GM18873 (cell line): ENCODE data around the gene KCNG4.

Experiments used
- ATAC-seq: cut with Tn5 transposase; IDR thresholded peaks from one replicate; pipeline ENCODE4 v1.9.1; 2021; ENCODE audit warnings: mild to moderate bottlenecking, moderate library complexity, moderate number of reproducible peaks; ENCODE audit not compliant: unreplicated experiment, low FRiP score

KCNG4 gene, protein sequence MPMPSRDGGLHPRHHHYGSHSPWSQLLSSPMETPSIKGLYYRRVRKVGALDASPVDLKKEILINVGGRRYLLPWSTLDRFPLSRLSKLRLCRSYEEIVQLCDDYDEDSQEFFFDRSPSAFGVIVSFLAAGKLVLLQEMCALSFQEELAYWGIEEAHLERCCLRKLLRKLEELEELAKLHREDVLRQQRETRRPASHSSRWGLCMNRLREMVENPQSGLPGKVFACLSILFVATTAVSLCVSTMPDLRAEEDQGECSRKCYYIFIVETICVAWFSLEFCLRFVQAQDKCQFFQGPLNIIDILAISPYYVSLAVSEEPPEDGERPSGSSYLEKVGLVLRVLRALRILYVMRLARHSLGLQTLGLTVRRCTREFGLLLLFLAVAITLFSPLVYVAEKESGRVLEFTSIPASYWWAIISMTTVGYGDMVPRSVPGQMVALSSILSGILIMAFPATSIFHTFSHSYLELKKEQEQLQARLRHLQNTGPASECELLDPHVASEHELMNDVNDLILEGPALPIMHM

DNA sequence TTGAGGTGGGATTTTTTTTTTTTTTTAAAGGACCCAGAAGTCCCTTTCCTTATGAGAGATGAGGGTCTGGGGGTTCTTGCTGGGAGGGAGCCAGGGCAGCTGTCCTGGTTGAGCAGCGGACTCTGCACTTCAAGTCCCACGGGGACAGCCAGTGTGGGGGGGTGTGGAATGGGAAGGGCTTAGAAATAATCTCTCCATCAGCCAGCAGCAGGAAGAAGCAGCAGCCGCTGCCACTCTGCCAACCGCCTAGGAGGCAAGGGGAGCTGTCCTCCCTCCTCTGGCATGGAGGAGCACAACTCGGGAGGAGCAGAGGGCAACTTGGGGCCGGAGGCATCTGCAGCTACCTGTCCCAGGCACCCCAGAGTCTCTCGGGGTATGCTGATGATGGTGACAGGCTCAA is at the start of gene KCNG4:
KCNG4 (minus strand) TSS at position 104 of the 400 bp plus-strand sequence. CDS start 2,527 bp downstream, outside the sequence.
- ATAC-seq, result no peak

DNA sequence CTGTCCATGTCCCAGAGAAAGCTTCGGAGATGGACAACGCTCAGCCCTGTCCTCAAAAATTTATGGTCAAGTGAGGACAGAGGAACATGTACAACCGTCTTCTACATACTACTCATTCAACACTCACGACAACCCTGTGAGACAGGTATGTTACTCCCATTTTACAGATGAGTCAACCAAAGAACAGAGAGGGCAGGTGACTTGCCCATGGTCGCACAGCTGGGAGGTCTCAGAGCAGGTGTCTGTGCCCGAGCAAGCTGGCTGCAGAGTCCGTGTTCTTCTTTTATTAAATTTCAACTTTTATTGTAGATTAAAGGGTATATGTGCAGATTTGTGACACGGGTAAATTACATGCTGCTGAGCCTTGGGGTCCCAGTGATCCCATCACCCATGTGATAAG is 49.1 kb upstream of the KCNG4 start:
- ATAC-seq, result no peak

DNA sequence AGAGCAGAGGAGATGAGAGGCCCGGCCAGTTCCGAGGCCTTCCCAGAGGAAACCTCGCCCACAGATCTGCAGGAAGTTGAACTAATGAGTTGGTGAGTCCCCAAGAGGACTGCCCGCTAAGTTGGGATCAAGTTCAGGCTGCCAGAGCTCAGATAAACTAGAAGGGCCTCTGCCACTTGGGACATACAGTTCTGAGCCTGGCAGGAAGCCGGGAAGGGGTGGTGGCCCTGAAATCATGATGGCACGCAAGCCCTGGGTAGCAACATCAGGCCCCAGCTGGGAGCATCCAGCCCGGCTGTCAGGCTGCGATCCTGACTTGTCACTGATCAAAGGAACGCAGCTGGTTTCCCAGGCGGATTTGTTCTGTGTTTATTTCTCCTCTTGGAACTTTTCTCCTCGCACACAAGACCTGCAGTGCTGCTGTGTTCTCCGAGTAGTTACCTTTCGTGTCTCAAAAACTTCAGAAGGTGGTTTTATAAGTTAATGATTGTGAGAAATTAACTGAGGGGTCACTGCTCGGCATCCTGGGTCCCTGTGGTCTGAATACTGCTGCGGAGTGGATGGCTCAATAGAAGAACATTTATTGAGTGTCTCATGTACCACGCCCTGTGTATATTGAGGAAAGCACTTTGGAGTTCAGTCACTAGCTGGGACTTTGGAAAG is 46.9 kb upstream of the KCNG4 start:
- no peak for ATAC-seq

DNA sequence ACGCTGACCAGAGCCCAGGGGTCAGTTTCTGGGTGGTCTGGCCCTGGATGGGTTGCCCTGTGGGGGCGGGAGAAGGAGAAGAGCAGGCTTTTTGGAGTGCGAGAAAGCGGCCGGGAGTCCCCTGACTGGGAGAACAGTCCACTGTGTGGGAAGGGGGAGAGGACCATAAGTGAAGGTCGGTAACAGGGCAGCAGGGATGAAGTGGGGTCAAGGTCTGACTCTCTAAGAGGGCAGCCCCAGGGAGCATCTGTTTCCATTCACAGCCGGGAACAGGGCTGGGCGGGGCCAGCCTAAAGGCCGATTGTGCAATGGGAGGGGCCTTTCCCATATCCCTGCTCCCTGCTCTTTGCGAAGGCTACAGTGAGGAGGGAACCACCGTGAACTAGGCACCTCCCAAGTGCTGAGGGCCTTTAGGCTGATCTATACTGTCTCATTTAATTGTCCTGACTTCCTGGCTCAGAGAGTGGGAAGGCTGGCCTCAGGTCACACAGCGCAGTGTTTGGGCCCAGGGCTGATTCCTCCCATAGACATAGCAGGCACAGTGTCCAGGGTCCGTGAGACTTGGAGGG is 44.4 kb upstream of the KCNG4 start:
- ATAC-seq, result no peak

DNA sequence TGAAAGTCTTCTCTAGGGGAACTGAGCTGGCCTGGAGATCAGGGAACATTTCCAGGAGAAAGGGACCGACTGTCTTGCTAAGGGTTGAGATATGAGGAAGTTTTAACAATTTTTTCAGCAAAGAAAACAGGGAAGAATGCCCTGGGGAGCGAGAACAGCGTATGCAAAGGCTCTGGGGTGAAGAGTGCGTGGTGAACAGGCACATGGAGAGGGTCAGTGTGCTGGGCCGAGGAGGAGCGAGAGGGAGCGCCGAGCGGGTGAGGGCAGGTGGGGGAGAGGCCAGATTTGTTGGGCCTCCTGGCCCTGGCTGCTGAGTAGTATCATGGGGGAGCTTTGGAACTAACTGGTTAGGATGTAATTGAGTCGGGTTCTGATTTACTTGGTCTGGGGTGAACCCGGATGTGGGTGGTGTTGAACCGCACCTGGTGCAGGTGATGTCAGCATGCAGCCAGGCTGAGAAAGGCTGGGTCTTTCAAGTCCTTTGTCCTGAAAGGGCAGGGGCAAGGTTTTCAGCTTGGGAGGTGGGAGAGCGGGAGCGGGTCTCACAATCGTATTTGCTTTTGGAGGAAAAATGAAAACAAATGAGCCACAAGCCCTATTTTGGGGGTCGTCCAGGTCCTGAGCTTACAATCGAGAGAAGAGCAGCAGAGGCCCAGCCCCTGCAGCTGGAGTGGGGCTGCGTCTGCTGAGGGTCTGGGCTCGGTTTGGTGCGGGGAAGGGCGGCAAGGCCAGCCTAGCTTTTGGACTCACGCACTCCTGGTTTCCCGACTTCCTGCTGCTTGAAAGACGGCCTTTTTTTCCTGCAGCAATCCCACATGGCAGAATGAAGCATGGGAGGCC is 43.7 kb upstream of the KCNG4 start:
- ATAC-seq, result no peak

DNA sequence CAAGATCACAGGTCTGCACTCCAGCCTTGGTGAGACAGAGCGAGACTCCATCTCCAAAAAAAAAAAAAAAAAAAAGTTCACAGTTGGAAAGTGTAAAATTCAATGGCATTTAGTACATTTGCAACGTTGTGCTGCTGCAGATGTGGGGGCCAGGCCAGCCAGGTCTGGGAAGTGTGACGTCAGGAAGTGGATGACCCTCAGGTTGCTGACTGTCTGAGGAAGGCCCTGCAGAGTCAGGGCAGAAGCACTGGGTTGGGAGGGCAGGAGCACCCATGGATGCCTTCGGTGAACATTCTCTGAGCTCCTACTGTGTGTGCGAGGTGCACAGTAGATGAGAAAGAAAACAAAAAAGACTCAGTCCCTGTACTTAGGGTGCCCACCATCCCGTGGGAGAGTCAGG is 42.7 kb upstream of the KCNG4 start:
- no peak for ATAC-seq

DNA sequence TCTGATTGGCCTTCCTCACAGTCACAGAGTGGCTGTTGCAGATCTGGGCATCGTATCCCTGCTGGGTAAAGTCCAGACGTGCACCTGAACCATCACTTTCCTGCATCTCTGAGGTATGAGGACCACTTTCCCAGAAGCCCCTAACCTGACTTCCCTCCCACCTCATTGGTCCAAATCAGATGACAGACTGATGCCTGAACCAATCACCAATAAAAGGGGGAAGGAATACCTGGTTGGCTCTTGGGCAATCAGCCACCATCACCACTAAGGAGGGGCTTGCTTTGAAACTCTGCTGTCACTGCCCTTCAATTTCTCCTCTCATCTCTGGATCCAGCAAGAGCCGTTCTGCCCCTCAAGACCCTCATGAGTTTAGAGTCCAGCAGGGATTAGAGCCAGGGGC is 41.3 kb upstream of the KCNG4 start:
- no peak for ATAC-seq

DNA sequence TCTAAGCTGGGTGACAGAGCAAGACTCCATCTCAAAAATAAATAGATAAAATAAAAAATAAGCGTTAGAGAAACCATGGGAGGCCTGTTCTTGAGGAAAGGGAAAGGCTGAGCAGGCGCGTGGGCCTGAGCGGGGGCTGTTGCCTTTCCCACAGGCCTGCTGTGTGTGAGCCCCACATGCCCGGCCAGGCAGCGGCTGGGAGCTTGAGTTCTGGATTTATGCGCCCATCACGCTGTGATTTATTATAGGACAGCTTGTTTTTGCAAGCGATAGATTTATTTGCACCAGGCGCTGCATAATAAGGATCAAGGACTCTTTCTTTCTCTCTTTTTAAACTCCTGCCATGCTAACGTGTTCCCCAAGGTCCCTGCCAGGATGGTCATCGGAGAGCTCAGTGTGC is 40.1 kb upstream of the KCNG4 start:
- ATAC-seq, result no peak

DNA sequence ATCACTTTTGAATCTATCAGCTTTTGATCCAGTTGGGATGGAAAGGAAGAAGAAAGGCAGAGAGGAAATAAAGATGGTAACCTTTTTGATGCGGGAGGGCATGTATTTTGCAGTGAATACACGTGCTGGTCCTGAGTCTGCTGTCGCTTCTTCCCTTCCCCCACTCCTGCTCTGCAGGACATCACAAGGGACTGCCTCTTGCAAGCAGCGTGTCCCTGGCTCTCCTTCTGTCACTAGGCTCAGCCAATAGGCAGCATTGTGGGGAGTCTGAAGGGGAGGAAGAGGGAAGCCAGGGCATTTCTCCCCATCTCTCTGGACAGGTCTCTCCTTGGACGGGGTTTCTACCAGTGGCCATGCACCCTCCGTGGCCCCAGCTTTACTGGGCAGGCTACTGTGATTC is 39.2 kb upstream of the KCNG4 start:
- ATAC-seq, result no peak

DNA sequence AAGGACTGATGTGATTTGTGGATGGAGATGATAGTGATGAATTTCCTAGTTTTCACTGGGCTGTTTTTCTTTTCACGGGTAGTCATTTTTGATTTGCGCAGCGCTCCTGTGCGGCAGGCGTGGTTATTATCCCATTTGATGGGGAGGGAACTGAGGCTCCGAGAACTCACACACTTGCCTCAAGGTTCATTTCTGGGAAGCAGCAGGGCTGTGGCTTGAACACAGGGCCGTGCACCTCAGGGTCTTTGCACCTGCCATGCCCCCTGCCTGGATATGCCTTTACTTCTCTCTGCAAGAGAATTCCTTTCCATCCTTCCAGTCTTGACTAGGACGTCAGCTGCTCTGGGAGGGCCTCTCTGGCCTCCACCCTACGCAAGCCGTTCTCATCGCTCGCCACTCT is 38.5 kb upstream of the KCNG4 start:
- ATAC-seq, result no peak

DNA sequence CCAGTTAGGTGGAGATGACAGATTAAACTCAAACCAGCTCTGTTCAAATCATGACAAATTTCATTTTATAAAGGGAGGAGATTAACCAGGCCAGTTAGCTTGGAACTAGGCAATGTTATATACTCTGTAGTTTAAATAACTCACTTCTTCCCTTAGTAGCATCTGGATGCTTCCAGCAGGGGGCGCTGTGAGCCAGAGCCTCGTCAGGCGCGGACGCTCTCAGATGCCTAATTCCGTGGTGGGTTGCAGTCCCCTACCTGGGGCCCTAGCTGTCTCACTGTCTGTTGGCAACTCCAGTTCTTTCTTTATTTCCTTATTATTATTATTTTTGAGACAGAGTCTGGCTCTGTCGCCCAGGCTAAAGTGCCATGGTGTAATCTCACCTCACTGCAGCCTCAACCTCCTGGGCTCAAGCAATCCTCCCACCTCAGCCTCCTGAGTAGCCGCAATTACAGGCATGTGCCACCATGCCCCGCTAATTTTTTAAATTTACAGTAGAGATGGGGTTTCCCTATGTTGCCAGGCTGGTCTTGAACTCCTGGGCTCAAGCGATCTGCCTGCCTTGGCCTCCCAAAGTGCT is 37.5 kb upstream of the KCNG4 start:
- no peak for ATAC-seq

DNA sequence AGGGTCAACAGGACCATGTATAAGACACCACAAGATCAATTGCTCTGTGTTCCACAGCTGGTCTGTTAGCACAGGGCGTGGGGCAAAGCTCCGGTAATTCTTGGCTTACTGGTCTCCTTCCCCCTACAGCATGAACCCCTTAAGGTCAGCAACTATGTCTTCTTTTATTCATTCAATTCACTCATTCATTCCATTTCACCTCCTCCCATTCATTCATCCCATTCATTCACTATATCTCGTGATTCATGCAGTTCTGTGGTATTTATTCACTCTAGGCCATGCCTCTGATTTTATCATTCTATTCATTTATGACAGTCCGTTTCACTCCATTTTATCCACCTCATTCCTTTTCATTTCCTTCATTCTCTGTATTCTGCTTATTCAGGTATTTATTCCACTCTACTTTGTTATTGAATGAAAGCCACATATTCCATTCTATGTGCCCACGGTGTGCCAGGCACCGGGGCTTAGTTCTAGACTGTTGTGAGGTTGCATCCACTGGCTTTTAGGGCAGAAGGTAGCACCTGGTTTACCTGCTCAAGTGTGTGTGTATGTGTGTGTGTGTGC is 35.9 kb upstream of the KCNG4 start:
- ATAC-seq, result no peak

DNA sequence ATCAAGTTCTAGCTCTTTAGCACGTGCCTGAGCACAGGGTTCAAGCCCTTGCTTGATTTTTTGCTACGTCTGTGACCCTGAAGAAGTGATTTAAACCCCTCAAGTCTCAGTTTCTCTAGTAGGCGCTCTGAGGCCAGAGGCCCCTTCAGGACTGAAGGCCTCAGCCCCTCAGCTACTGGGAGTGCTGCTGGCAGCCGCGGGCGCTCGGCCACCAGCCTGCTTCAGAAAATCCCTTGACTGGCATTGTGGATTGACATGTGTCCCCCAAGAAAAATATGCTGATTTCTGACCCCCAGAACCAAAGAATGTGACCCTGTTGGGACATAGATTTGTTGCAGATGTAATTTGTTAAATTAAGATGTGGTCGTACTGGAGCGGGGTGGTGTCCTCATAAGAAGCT is 34.7 kb upstream of the KCNG4 start:
- no peak for ATAC-seq

DNA sequence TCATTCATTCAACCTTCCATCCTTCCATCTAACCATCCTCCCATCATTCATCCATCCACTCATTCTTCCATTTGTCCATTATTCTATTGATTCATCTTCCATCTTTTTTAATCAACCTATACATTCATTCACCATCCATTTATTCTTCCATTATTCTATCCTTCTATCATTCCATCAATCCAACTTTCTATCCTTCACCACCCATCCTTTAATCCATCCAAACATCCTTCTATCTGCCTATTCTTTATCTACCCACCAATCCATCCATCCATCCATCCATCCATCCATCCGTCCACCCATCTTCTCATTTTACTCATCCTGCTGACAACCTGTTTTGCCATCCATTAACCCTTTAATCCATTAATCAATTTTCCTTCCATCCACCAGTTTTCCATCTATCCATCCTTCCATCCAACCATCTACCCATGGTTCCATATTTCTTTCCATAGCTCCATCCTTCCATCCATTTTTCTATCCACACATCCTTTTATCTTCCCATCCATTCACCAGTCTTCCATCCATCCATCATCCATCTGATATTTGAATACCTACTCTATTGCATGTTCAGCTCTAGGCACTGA is 33.0 kb upstream of the KCNG4 start:
- no peak for ATAC-seq

DNA sequence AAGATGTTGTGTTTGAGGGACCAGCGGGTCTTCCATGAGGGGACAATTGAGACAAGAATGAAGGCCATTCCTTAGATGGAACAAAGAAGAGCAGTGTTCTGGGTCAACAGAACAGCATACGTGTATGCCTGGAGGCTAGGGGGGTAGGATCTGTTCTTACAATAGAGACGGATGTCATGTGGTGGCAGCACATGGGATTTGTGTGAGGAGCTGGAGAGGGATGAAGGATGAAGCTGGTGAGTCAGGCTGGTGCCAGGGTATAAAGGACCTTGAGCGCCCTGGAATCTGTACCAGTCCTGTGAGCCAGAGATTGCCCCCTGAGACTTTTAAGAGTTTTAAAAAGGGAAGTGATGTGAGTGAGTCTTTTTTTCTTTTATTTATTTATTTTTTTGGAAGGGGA is 32.1 kb upstream of the KCNG4 start:
- no peak for ATAC-seq

DNA sequence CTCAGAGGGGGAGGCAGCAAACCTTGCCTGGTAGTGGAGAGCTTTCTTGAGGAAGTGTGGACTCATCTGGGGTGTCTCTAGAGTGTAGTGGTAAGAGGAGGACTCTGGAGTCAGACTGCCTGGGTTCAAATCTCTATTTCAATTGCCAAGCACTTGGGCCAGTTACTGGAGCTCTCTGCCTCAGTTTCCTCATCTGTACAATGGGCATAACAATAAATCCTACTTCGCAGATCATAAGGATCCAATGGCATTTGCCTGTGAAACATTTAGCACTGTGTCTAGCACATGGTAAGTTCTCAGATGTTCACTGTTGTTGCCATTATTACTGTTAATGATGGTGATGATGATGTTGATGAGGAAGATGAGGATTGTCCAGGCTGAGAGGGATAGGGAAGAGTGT is 31.2 kb upstream of the KCNG4 start:
- ATAC-seq, result no peak

DNA sequence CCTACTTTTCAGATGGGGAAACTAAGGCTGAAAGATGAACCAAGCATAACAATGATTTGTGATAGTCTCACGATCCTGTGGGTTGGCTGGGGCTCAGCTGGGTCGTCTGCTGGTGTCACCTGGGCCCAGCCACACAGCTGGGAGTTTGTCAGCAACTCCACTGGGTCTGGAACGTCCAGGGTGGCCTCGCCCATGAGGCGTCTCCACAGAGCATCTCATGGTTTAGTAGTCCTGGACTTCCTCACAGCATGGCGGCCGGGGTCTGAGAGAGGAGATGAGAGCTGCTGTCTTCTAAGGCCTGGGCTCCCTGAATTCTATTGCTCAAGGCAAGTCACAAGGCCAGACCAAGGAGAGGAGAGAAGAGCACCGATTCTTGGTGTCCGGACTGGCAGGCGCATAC is 30.7 kb upstream of the KCNG4 start:
- ATAC-seq, result no peak

DNA sequence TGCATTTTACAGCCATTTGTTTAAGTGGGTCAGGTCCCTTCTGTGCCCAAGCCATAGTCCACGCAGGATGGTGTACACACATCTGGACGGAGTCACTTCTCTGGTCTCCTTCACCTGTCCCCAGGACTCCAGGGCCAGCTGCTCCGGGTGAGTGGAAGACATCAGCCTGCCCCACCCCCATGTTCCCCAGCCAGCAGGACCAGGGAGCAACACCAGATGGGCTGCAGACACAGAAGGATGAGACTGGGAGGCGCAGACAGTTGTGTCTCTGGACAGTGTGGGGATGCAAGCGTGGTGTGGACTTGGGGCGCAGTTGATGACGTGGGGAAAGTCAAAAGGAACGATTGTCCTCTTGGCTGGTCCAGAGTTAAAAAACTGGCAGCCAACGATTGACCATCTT is 30.3 kb upstream of the KCNG4 start:
- no peak for ATAC-seq

DNA sequence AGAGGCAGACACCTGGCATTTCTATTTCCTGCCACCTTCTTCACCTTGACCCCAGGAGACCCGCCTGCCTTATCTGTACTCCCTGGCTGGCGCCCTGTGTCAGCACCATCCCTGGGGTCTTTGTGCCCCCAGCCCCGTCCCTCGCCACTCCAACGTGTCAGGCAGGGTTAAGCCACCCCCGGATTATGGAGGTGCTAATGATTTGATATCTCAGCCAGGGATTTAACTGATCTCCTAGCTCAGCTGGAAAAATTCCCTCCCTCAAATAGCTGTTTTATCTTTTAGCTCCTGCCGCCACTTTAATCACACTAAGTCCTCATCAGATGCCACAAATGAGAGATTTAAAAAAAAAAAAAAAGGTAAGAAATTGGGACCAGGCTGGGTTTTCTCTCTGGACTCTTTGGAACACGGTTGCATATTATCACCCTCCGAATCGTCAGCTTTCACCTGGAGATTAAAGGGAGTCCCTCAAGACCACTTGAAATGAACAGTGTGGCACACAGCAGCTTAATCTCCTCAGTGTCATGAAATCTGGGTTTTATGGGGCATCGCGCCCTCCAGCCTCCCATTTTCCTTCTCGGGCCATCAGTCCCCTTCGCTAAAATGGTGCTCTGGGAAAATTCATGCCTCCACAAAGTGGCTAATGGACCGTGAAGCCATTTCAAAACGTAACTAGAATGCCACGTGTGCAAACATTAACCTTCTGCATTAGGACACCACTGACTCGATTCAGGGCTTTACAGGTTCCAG is 28.7 kb upstream of the KCNG4 start:
- ATAC-seq, result no peak
